Stimulated activated naive CD4-positive, alpha-beta T cell (primary cell): ENCODE data around the gene SIVA1.
"Not testable (repeated sequence)": the region's sequence is repeated elsewhere in the genome, so short reads cannot be mapped to it uniquely, and the experiment has no call there.

Source experiments
- DNase-seq, 6 experiments: peaks; one replicate each; lab custom pipeline; 2025; lab: John Stamatoyannopoulos, UW

Gene SIVA1

GRCh38 chr14:104719343-104719742 is 33.6 kb upstream of the SIVA1 start:
- no peak for DNase-seq

DNA sequence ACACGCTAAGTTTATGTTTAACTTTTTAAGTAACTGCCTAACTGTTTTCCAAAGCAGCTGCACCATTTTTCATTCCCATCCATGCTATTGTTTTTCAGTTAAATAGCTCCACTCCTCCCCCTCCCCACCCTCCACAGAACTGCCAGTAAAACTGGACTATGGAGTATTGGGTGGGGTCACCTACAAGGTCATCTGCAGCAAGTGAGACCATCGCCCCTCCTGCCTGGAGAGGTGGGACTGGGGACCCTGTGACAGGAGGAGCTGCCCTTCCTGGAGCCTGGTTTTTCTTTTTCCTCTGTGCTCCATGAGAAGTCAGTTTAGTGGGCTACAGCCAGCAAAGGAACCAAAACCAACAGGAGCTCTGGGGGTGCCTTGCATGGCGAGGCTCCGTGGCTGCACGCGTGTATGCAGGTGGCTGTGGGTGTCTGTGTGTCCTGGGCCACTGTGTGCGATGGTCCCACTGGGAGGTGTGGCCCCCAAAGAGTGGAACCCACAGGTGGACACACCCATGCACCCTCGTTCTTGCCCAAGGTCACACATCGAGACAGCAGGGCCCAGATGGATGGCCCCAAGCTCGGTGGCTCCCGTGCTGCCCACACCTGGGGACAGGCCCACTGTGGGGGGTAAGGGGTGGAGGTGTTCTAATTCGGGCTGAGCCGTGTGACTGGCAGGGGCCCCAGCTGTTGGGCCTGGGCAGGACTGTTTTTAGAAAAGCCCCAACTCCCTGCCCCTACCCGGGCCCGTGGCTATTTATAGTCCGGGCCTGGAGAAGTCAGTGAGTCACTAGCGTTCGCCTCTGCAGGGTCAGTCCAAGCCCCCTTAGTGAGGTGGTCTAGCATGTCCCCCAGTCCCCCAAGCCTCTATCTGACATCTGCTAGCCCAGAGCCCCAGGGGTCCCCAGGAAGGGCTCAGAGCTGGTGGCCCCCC is 31.2 kb upstream of the SIVA1 start:
- DNase-seq = no peak

DNA sequence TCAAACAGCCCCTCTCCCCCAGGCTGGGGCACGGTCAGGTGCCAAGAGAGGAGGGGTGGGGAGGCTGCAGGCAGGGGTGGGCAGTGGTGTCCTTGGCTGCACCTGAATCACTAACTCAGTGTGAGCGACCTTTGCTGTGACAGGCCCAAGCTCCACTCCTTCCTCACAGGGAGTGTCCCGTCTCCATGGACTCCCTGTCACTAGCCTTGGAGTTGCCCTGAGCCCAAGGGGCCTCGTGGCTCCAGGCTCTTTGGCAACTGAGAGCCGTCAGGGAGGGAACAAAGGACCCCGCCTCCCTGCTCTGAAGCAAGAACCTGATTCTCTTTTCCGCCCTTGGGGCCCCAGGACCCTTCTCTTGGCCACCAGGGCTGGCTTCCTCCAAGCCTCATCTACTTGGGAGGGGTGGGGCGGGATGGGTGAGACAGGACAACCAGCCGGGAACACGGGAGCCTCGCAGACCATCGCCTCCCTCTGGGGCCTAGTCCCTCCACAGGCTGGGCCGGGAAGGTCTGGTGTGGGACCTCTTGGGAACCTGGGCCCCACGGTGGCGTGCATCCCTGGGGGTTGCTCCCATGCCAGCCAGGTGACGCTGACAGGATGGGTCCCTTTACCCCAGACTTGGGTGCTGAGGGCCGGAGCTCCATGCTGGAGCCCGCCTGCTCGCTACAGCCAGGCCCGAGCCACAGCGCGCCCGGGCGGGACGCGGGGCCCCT is 29.9 kb upstream of the SIVA1 start:
- DNase-seq = no peak

DNA sequence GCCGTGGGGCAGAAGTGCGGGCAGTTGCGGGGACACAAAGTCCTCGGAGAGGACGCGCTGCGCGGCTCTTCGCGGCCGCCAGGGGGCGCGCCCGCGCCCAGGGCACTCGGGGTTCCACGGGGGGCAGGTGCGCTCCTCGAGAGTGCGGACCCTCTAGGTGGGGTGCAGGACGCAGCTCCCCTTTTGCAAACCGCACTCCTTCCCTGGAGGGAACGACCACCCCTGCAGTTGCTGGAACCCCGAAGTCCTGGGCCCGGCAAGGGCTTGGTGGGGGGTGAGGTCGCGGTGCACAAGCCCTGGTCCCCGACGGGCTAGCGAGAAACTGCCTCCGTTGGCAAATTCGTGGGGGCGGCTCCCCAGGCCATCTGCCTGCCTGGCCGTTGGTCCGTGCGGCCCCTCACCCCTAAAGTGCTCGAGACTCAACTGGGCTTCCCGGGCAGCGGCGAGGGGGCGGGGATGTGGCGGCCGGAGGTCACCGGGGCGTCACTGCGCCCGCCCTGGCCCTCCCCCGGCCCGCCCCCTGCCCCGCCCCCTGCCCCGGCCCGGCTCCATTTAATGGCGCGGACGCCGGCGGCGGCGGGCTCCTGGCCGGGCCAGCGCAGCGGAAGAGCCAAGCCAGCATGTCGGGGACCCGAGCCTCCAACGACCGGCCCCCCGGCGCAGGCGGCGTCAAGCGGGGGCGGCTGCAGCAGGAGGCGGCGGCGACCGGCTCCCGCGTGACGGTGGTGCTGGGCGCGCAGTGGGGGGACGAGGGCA is 29.1 kb upstream of the SIVA1 start, which contains the start of gene ADSS1:
Gene ADSS1, plus strand, starts transcription at position 579 of the 756 bp plus-strand sequence. Its CDS starts 42 bp downstream, at position 621.
- peak; percentile 46 to 86 (median 70) for DNase-seq

DNA sequence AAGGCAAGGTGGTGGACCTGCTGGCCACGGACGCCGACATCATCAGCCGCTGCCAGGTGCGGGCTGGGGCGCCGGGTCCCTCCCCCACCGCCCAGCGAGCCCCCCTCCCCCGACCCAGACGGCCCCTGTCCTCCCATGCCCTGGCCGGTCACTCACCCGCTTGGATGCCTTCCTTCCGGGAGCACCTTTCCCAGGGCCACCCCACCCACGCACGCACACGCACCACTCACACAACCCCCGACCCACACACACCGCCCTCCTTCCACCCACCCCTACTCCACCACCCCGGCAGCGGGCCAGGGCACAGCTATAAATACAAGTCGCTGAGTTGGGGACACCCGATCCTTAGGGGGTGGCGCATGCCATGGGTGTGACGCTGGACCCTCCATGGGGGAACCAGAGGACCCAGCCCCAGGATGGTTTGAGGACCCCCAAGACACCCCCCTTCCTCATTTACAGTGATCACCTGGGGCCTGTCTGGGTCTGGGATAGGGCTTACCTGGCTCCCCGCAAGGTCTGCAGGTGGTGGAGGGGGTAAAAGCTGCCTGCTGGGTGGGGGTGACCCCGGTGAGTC is 28.5 kb upstream of the SIVA1 start:
- DNase-seq = peak in 4 of 6 experiments; percentile 11 to 26 (median 22)

GRCh38 chr14:104724981-104725771 is 27.8 kb upstream of the SIVA1 start:
- DNase-seq = no peak

GRCh38 chr14:104725772-104726548 is 27.0 kb upstream of the SIVA1 start:
- DNase-seq = no peak

DNA sequence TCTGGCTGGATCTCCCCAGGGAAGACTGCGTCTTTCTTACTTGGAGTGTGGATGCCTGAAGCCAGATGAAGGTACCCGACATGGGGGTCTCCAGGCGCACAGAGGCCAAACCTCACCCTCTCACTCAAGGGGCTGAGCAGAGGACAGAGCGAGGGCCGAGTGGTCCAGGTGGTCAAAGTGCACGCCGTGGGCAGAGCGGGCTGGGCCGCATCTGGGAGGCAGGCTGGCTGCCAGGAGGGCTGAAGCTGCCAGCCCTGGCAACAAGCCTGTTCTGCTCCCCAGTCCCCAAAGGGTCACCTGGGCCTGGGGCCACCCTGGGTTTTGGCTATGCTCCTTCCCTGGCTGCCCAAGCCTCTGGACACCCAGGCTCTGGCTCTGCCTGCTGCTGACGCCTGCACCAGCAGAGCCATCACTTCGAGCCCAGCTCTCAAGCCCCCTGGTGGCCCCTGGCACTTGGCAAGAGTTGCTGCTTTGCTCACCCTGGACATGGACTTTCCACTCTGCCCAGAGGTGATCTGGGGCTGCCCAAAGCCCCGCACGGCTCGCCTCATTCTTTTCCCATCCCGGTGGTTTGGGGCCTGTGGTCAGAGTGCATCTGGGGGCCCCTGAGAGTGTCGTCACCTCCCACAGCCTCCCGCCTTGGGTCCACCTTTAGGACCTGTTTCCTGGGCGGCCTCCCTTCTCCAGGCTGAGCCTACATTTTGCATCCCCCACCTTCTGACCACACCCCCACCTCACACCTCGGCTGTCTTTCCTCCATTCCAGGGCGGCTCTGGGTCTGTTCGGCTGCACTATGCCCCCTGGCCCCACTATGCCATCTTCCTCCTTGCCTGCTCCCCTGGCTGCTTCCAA is 26.1 kb upstream of the SIVA1 start:
- no peak for DNase-seq

GRCh38 chr14:104728631-104729030 is 24.3 kb upstream of the SIVA1 start:
- DNase-seq = no peak

DNA sequence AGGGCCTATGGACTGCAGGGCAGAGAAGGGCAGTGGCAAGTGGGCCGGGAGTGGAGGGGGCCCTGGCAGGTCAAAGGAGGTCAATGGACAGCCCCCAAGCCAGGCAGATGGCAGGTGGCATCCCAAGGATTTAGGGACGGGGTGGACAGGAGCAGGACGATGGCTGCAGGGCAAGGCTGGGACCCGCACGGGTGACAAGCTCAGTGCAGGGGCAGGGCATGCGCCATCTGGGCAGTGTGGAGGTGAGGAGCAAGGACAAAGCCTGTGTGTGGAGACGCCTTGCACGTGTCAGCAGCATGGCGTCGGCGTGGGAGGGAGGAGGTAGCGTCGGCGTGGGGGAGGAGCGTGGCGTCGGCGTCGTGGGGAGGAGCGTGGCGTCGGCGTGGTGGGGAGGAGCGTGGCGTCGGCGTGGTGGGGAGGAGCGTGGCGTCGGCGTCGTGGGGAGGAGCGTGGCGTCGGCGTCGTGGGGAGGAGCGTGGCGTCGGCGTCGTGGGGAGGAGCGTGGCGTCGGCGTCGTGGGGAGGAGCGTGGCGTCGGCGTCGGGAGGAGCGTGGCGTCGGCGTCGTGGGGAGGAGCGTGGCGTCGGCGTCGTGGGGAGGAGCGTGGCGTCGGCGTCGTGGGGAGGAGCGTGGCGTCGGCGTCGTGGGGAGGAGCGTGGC is 23.6 kb upstream of the SIVA1 start:
- DNase-seq = not testable (repeated sequence)

DNA sequence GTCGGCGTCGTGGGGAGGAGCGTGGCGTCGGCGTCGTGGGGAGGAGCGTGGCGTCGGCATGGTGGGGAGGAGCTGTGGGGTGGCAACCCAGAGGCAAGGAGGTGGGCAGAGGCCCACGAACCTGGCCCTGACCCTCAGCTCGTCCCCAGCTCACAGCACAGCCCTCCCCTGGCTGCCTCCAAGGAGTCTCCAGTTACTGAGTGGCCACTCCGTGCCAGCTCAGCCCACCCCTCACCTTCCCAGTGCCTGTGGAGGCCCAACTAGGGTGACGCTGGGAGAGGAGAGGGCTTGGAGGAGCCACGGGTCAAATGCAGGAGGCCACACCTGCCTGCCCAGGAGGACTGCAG is 23.1 kb upstream of the SIVA1 start:
- no peak for DNase-seq

GRCh38 chr14:104730487-104730886 is 22.5 kb upstream of the SIVA1 start:
- no peak for DNase-seq

GRCh38 chr14:104731320-104732294 is 21.3 kb upstream of the SIVA1 start:
- no peak for DNase-seq

DNA sequence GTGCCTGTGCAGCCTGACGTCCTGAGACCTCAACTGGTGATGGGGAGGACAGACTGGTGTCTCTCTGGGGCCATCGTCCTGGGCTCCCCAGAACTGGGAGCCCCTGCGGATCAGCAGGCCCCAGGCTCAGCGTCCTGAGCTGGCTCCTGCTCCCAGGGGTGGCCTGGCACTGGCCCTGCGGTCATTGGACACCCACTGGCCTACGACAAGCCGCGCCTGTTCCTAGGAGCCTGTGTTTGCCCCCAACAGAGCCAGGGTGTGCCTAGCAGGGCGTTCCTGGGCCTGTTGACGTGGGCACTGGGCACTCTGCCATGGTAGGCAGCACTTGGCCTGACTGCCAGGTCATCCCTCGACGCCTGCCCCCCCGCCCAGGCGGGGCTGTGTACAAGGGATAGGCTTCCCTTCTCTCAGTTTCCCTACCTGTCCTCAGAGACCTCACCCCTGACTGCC is 20.6 kb upstream of the SIVA1 start:
- DNase-seq = no peak

DNA sequence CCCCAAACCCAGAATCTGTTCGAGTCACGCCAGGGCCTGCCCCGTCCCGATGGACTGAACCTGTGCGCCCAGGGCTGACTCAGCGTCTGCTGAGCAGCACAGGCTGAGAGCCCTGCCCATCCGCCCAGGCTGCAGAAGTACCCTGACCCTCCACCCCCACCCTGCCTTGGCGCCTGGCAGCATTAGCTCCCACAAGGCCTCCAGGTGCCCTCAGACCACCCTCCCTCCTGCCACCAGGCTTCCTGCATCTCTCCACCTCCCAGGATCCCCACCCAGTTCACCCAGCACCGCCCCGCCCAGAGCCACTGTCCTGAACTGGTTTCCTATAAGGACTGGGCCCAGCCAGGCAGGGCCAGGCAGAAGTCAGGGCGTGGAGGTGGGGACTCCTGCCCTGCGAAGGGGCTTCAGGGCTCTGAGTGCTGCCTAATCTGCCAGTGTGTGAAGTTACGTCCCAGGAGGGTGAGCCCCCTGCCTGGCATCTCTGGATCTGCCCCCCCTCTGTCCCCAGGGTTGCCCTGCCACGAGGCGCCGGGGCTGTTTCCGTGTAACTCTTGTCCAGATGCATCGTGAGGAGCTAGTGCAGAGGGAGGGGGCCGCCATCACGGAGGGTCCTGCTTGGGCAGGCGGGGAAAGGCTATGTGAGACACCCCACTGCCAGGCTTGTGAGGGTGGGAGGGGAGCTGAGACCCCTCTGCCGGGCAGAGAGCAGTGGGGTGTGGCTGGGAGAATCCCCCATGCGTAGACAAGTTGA is 19.8 kb upstream of the SIVA1 start:
- DNase-seq = no peak

- DNase-seq = no peak
Measured at GRCh38 chr14:104734051-104734587, 18.8 kb upstream of the SIVA1 start.

GRCh38 chr14:104734601-104734990 is 18.4 kb upstream of the SIVA1 start:
- DNase-seq = no peak
